ENCODE data around the gene LTBP2.

- TF ChIP-seq CTCF (tag by site-specific recombination; IDR thresholded peaks at IDR 0.05) (no peak), SCRT1 (tag by site-specific recombination; IDR thresholded peaks at IDR 0.05; ENCODE audit: borderline replicate concordance) (no peak), ZBTB49 (tag by site-specific recombination; IDR thresholded peaks at IDR 0.05; ENCODE audit: low read depth) (no peak), ELK4 (IDR thresholded peaks at IDR 0.05; ENCODE audit: borderline replicate concordance, low read depth, low read length) (no peak), ZNF654 (tag by site-specific recombination; IDR thresholded peaks at IDR 0.05; ENCODE audit: low read depth) (no peak)
These were observed 39.9 kb downstream of the LTBP2 start for GRCh38 chr14:74571901-74572725.
